Measurements from ENCODE around the gene LGALSL. TPM values are rescaled to one million over a fixed set of nuclear protein-coding genes. Genes with fewer than 3 reads are reported as not detected.

The LGALSL gene
- polyA plus RNA-seq, 1 donor (not counting 4 experiments of a cell fraction or from before 2014, with no cell fraction given) = 55.4 TPM

DNA sequence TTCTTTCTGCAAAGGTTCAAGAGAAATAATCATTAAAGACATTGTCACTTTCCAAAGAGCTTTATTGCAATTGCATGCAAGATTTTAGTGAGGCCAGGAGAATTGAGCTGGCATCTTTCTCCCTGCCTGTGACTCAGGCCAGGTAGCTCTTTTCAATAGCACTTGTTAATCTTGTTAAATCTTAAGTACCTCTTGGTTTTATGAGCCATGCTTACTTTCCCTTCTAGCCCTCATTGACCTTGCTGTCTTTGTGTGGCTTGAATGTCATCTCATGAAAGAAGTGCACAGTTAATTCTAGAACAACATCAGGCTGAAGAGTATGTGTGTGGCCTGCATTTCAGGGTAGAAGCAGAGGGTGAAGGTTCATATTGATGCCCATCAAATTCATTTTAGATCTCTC lies 14.8 kb upstream of the LGALSL start:
- dilution Hi-C loops (cut with MboI; ENCODE audit: extremely low pct_ligation_motif_present, low sequenced_read_pairs) = no loop called here
- Histone ChIP-seq H3K4me3 (ENCODE audit: control insufficient read depth in 2 of 3, extremely low read depth in 1 of 3, insufficient read depth in 2 of 3, low read depth in 1 of 3, low read length in 3 of 3) (no peak overlapping the region), H3K79me2 (ENCODE audit: control insufficient read depth, insufficient read depth, low read length) (no peaks in the 10 kb centered on the region), H3K4me1 (ENCODE audit: control insufficient read depth, extremely low read depth, insufficient read depth, low read length) (no peaks in the 10 kb centered on the region), H4K20me1 (ENCODE audit: control insufficient read depth, extremely low read depth, insufficient read depth, low read length) (no peaks in the 10 kb centered on the region), H3K9me3 (ENCODE audit: control insufficient read depth, low read depth, low read length) (no peaks in the 10 kb centered on the region), H2AFZ (ENCODE audit: control insufficient read depth, low read length) (no peak overlapping the region), H3K36me3 (ENCODE audit: control insufficient read depth in 2 of 2, extremely low read depth in 1 of 2, insufficient read depth in 2 of 2, low read length in 2 of 2) (no peaks in the 10 kb centered on the region), H3K27me3 (ENCODE audit: control insufficient read depth, extremely low read depth, insufficient read depth, low read length) (no peaks in the 10 kb centered on the region), H3K27ac (ENCODE audit: control insufficient read depth, insufficient read depth, low read length) (no peak overlapping the region), H3K9me1 (ENCODE audit: control insufficient read depth, extremely low read depth, insufficient read depth, low read length) (peaks cover 2% of the 10 kb centered on the region), H3K9ac (ENCODE audit: control insufficient read depth, extremely low read depth, insufficient read depth, low read length) (no peak overlapping the region), H3K4me2 (ENCODE audit: control insufficient read depth, extremely low read depth, insufficient read depth, low read depth, low read length) (no peak overlapping the region)
- DNase-seq (ENCODE audit: low read depth, low spot score) = no peak
- TF ChIP-seq EZH2 (IDR thresholded peaks at IDR 0.05; ENCODE audit: low read length) = no peak
- TF ChIP-seq, protein P1, sequence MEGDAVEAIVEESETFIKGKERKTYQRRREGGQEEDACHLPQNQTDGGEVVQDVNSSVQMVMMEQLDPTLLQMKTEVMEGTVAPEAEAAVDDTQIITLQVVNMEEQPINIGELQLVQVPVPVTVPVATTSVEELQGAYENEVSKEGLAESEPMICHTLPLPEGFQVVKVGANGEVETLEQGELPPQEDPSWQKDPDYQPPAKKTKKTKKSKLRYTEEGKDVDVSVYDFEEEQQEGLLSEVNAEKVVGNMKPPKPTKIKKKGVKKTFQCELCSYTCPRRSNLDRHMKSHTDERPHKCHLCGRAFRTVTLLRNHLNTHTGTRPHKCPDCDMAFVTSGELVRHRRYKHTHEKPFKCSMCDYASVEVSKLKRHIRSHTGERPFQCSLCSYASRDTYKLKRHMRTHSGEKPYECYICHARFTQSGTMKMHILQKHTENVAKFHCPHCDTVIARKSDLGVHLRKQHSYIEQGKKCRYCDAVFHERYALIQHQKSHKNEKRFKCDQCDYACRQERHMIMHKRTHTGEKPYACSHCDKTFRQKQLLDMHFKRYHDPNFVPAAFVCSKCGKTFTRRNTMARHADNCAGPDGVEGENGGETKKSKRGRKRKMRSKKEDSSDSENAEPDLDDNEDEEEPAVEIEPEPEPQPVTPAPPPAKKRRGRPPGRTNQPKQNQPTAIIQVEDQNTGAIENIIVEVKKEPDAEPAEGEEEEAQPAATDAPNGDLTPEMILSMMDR (optimal IDR thresholded peaks at IDR 0.05 in 1 of 3, IDR thresholded peaks at IDR 0.05 in 1 of 3, conservative IDR thresholded peaks at IDR 0.05 in 1 of 3; ENCODE audit: extremely low read depth in 1 of 3, insufficient read depth in 2 of 3, low read length in 3 of 3) = no peak
- no peak for FAIRE-seq

GRCh38 chr2:64440843-64441242 lies 13.1 kb upstream of the LGALSL start:
- no peak for DNase-seq (ENCODE audit: low read depth, low spot score)
- Histone ChIP-seq H3K4me2 (ENCODE audit: control insufficient read depth, extremely low read depth, insufficient read depth, low read depth, low read length) (no peak overlapping the region), H3K9me1 (ENCODE audit: control insufficient read depth, extremely low read depth, insufficient read depth, low read length) (peaks cover 2% of the 10 kb centered on the region), H2AFZ (ENCODE audit: control insufficient read depth, low read length) (no peak overlapping the region), H3K4me1 (ENCODE audit: control insufficient read depth, extremely low read depth, insufficient read depth, low read length) (peaks cover 3% of the 10 kb centered on the region), H4K20me1 (ENCODE audit: control insufficient read depth, extremely low read depth, insufficient read depth, low read length) (no peaks in the 10 kb centered on the region), H3K9me3 (ENCODE audit: control insufficient read depth, low read depth, low read length) (no peaks in the 10 kb centered on the region), H3K27me3 (ENCODE audit: control insufficient read depth, extremely low read depth, insufficient read depth, low read length) (no peaks in the 10 kb centered on the region), H3K9ac (ENCODE audit: control insufficient read depth, extremely low read depth, insufficient read depth, low read length) (no peak overlapping the region), H3K36me3 (ENCODE audit: control insufficient read depth in 2 of 2, extremely low read depth in 1 of 2, insufficient read depth in 2 of 2, low read length in 2 of 2) (no peaks in the 10 kb centered on the region), H3K27ac (ENCODE audit: control insufficient read depth, insufficient read depth, low read length) (no peak overlapping the region), H3K4me3 (ENCODE audit: control insufficient read depth in 2 of 3, extremely low read depth in 1 of 3, insufficient read depth in 2 of 3, low read depth in 1 of 3, low read length in 3 of 3) (no peak overlapping the region), H3K79me2 (ENCODE audit: control insufficient read depth, insufficient read depth, low read length) (no peaks in the 10 kb centered on the region)
- no peak for TF ChIP-seq EZH2 (IDR thresholded peaks at IDR 0.05; ENCODE audit: low read length)
- TF ChIP-seq, protein P1 (optimal IDR thresholded peaks at IDR 0.05 in 1 of 3, IDR thresholded peaks at IDR 0.05 in 1 of 3, conservative IDR thresholded peaks at IDR 0.05 in 1 of 3; ENCODE audit: extremely low read depth in 1 of 3, insufficient read depth in 2 of 3, low read length in 3 of 3) = no peak
- no peak for FAIRE-seq
- dilution Hi-C loops (cut with MboI; ENCODE audit: extremely low pct_ligation_motif_present, low sequenced_read_pairs) = no loop called here
